Measurements from ENCODE around the gene DLGAP1.
A peak's percentile ranks its signal among the peaks of the same experiment; 100 is the strongest.
"Not testable (repeated sequence)": the region's sequence is repeated elsewhere in the genome, so short reads cannot be mapped to it uniquely, and the experiment has no call there.

The DLGAP1 gene

DNA sequence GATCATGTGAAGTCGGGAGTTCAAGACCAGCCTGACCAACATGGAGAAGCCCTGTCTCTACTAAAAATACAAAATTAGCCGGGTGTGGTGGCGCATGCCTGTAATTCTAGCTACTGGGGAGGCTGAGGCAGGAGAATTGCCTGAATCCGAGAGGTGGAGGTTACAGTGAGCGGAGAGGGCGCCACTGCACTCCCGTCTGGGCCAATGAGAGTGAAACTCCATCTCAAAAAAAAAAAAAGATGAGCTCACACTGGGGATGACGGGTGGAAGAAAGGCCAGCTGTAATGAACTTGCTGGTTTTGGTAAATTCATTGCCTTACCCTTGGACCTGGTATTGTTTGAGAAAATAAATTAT is 847.0 kb downstream of the DLGAP1 start:
- DNase-seq (ENCODE audit: low spot score), result not testable (repeated sequence)

DNA sequence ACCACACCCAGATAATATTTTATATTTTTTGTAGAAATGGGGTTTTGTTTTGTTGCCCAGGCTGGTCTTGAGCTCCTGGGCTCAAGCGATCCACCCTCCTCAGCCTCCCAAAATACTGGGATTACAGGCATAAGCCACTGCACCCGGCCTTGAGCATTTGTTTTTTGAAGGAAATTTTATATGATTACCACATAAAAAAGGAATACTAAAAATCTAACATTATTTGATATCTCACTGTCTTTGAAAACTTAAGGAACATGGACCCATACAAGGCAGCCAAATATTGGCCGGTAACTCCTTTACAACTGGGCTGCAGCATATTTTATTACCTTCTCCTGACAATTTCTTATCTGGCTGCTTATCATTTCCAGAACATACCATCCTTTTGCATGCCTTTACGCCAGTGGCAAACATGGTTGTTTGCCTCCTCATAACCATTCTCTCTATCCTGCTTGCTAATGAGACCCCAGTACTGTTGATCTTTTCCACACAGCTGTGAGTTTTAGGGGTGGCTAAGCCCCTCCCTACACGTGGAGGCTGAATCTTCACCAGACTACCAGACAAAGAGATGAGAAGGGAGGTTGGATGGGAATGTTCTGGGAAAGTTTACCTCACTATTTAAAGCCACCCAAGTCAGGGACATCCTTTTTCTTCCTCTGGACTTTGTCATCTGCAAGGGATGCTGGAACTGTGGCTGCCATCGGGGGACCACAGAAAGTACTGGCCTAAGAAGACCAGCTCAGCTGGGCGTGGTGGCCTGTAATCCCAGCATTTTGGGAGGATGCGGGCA is 847.6 kb downstream of the DLGAP1 start:
- no peak for DNase-seq (ENCODE audit: low spot score)

DNA sequence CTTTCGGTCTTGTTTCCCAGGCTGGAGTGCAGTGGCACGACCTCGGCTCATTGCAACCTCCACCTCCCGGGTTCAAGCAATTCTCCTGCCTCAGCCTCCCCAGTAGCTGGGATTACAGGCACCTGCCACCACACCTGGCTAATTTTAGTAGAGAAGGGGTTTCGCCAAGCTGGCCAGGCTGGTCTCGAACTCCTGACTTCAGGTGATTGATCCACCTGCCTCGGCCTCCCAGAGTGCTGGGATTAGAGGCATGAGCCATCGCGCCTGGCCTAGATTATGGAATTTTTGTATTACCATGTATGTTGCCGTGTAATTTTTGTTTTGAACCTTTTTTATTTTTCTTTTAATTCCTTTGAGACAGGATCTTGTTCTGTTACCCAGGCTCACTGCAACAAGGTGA is 848.2 kb downstream of the DLGAP1 start:
- DNase-seq (ENCODE audit: low spot score), result not testable (repeated sequence)

DNA sequence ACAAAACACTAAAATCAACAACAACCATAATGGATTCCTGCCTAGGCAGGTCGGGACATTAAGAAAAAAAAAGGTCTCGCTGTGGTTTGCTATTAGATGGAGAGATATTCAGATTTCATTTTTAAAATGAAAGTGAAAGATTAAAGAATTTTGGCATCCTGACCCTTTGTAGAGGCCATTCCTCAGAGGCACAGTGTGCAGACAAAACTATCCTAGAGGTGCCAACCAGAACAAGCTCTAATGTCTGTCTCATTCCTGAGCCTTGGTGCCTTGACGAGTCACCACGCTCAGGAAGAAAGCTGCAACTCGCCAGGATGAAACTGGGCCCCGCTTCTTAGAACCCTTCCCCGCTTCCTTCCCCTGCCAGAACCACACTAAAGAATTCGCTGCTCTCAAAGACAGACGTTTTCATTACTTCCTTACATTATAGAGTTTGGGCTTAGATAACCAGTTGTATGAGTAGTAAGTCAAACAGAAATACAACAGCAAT is 849.1 kb downstream of the DLGAP1 start:
- no peak for DNase-seq (ENCODE audit: low spot score)

DNA sequence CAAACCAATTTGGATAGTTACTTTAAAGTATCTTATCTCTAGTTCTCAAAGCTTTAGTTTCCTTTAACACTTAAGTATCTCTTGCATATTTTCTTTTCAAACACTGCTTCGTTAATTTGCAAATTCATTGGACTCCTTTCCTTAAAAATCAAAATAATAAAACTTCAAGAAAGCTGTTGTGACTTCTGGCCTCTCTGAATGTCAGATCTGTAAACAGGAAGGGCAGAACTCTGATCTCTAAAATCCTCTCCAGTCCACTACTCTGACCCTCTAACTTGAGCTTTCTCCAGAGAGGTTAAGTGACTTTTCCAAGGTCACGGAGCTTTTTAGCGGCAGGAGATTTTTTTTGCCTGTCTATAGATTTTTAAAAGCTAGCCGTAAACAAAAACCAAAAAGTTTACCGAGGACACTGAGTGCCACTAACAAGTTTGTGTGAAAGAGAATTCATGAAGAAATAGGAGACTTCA is 849.6 kb downstream of the DLGAP1 start:
- DNase-seq (ENCODE audit: low spot score), result no peak

DNA sequence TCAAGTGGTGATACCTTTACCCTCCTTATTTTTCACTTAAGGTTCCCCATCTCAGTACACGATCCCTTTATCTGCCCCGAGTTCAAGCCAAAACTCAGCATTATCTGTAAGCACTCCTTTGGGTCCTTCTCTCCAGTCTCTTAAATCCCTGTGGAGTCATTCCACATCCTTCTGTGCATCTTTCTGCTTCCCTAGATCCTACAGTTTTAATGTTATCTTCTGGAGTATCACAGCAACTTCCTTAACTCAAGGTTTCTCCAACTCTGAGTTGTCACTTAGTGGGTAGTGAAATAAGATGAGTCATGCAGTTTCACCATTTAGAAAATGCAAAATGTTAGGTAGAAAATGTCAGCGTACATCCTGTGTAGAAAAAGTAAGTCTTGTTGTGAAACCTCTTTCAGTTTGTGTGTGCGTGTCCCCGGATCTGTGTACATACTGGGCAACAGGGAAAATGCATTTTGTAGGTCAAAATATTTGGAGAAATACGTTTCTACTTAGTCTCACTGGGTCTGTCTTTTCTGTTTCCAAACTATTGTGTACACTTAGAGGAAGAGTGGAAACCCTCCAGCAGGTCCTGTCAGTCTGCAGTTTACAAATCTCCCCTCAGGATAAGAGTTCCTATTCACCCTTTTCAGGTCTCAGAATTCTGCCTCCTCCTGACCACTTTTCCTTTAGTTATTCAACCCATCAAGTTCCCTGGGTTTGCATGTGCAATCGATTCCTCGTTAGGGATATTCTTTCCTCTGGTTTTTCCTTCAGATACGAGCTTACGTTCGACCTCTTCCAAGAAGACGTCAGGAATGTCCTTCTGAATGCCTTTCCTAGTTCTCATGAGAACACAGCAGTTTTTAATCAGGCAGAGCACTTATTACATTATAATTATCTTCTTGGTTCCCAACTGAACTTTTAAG is 850.4 kb downstream of the DLGAP1 start:
- DNase-seq (ENCODE audit: low spot score), result no peak

DNA sequence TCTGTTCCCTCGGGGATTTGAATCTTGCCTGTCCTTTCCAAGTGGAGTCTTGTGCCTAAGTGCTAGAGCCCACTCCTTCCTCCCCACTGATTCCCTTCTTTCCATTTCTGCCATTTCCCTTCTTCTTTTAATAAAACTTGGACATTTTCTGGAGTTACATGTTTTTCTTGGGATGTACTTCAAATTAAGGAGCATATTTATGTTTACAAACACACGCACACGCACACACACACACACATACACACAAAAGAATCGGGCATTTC is 850.9 kb downstream of the DLGAP1 start:
- no peak for DNase-seq (ENCODE audit: low spot score)

DNA sequence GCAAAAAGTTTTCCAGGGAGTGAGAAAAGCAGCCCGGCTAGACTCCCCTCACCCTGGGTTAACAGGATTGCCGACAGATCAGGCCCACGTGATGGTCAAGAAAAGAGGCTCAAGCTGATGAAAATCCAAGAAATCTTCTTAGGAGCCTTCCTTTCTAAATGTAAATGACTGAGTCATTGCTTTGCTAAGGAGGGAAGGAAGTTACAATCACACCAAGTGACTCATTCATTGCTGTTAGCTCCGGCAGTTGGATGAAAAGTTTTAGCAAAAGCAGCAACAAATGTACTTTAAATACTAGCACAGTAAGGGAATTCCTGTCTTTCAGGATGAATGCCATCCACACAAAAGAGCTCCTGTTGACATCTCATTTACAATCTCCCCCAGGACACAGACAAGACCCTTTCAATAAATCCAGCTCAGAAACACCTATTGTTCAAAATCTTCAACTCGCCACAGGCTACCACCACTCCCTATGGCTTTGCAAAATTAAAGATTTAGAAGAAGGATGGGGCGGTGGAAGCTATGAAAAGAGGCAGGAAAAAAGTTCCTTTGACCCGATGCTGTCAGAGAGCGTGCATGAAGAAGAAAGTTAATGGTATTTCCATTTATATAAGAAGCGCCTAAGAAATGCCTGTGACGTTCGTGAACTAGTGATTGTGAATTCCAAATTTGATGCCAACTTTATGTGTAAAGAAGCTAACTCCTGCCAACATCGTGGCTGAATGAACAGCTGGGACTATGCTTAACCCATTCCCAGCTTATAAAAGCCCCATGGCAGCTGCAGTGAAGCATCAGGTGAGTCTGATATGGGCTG is 851.5 kb downstream of the DLGAP1 start:
- DNase-seq (ENCODE audit: low spot score), result no peak

DNA sequence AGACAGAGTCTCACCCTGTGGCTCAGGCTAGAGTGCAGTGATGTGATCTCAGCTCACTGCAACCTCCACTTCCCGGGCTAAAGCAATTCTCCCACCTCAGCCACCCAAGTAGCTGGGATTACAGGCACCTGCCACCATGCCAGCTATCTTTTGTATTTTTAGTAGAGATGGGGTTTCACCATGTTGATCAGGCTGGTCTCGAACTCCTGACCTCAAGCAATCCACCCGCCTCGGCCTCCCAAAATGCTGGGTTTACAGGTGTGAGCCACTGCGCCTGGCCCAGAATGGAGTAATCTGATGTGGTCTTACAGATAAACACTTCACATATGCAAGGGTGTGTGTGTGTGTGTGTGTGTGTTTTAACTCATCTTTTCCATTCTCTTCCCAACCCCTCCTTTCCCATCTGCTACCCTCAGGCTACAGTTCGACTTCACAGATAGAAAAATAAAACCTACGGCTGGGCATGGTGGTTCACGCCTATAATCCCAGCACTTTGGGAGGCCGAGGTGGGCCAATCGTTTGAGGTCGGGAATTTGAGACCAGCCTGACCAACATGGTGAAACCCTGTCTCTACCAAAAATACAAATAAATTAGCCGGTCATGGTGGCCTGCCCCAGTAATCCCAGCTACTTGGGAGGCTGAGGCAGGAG is 853.9 kb downstream of the DLGAP1 start:
- not testable (repeated sequence) for DNase-seq (ENCODE audit: low spot score)

DNA sequence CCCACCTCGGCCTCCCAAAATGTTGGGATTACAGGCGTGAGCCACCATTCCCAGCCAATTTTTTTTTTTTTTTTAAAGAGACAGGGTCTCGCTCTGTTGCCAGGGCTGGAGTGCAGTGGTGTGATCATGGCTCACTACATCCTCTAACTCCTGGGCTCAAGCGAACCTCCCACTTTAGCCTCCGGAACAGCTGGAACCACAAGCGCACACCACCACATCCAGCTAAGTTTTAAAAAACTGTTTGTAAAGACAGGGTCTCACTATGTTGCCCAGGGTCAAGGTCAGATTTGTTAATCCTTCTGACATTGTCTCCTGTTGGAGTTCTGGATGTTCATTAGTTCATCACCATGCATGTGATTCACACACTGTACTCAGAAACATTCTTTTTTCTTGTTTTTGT is 855.2 kb downstream of the DLGAP1 start:
- DNase-seq (ENCODE audit: low spot score), result no peak

DNA sequence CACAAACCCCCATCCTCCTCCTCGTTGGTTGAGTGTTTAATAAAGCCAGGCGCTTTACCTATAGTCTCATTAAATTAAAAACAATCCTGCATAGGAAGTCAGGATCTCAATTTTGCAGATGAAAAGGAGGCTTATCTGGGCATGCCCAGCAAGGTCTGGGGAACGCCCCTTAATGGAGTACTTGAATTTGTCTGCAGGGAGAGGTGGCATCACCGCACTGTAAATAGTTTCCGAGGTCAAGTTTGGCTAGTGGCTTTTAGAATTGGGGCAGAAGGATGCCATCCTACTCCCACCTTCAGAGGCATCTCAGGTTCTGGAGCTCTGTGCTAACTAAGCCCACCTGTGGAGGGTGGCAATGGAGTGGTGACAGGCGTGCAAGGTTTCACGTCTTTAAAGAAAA is 855.9 kb downstream of the DLGAP1 start:
- DNase-seq (ENCODE audit: low spot score), result no peak

DNA sequence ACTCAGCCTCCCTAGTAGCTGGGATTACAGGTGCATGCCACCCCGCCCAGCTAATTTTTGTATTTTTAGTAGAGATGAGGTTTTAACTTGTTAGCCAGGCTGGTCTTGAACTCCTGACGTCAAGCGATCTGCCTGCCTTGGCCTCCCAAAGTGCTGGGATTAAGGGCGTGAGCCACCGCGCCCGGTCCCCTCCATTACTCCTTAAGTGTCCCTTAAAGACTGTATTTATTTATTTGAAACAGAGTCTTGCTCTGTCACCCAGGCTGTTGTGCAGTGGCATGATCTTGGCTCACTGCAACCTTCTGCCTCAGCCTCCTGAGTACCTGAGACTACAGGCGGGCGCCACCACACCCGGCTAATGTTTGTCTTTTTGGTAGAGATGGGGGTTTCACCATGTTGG is 856.5 kb downstream of the DLGAP1 start:
- no peak for DNase-seq (ENCODE audit: low spot score)

DNA sequence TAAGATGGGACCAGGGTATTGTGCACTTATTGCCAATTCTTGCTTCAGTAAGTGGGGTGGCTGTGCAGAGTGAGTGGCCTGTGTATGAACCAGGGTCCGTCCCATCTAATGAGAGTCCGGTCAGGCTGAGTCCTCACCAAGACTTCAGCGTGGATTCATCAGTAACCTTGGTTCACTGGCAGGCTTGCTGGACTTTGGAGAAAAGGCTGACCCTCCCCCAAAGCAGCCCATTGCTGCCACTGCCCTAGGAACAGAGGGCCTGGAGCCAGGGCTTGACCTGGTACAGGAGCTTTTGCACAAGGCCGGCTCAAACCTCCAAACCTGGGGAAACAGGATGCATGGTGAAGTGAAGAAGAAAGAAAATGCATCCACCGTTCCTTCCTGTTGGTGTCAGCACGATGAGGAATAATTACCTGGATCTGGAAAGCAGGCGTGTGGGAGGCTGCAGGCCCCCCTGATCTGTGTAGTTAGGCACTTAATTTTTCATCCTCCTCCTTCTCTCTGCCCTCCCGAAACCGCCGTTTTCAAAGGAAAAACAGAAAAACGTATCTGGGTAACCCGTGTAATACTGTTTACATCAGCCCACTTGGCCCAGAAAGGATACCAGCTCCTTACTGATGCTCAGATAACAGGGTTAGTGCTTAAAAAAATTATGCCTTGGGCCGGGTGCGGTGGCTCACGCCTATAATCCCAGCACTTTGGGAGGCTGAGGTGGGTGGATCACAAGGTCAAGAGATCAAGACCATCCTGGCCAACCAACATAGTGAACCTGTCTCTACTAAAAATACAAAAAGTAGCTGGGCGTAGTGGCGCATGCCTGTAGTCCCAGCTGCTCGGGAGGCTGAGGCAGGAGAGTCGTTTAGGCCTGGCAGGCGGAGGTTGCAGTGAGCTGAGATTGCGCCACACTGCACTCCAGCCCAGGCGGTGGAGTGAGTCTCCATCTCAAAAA is 857.4 kb downstream of the DLGAP1 start:
- no peak for DNase-seq (ENCODE audit: low spot score)

DNA sequence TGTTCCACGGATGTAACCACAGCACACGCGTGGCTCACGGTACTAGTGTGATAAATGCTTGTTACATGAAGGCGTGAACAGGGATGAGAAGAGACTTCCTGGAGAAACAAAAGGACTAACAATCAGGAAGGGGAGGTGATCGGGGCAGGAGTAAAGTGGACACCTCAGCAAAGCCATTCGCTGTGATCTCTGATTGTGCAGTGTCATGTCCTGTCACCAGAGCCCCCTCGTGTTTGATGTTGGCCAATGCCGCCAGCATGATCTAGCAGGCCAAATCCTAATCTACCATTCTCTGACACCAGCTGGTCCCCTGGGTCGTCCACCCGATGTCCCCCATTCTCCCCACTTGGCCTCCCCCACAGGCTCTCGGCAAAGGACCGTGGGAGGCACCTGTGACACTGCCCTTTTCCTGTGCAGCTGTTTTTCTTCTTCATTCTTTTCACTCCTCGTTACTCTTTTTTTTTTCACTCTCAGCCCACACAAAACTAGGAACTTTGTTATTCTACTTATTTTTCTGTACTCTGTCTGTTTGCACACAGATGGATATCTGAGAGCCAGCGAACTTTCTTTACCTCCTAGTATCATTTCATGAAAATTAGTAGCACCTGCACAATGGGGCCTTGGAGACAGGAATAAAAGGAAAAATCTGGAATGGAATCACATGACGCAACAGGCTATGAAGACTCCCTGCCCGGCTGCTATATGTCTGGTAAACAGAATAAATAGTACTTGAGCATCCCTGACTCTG is 858.3 kb downstream of the DLGAP1 start:
- peak; percentile 52 for DNase-seq (ENCODE audit: low spot score)

DNA sequence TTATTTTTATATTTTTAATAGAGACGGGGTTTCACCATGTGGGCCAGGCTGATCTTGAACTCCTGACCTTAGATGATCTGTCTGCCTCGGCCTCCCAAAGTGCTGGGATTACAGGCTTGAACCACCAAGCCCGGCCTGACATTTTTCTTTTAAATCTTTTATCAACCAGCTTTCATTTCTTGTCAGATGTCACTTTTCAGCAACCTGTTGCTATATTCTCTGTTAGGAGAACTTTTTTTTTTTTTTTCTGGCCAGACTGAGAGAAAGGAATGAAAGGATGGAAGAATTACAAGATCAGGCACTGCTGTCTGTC is 858.8 kb downstream of the DLGAP1 start:
- DNase-seq (ENCODE audit: low spot score), result no peak

DNA sequence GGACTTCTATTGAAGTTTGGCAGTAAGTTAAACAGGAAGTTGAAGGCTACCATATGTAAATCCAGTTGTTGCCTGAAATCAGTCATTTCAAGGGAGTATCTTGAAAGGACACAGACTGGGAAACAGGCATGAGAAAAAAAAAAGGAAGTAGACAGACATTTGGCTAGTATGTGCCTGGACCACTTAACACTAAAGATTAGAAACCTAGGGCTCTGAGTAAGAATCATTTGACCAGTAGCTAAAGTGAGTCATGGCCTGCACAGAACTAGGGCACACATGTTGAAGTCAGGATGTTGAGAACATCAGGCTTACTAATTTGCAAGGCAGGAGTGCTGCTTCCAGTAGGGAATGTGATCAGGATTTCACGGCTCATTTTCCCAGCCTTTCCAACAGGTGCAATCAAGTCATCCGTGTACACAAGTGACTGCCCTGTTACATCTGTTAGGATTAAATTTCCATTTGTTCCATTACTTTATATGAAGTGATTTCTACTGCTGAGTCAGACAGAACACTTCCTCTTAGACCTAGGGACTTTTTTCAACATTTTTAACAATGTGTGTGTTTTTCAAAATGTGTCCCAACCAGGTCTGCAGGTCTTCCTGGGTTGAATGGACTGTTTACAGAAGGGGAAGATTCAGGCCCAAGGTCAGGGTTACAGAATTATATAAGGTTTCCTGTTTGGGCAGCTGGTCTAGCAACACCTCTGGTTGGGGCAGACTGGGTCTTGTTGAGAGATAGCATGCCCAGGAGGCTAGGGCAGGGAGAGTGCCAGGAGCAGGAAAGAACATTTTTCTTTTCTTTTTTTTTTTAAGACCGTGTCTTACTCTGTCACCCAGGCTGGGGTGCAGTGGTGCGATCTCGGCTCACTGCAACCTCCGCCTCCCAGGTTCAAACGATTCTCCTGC is 859.5 kb downstream of the DLGAP1 start:
- no peak for DNase-seq (ENCODE audit: low spot score)

DNA sequence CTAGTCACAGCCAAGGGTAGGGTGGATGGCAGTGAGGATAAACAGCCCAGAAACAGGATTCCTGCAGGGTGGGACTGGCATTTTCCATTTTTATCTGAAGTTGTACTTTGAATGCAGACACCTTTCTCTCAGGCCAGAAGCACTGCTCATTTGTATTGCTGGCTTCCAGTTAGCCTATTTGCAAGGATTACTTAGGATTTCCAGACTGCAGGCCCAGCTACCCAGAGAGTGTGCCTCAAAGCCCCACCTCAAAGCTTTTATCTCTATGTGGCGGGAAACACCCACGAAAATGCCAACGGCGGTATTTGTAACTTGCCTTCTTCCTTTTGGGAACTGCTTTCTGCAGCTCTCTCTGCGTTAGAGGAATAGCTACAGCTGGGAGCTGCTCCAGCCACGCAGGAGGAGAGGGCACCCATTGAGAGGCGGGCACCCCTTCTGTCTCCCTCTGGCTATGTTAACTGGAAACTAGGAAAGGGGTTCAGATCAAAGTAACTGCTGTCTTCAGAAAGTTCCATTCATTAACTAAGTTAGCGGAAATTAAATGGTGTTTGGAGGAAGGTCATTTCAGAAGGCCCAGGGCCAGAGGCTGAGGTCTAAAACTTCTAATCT is 860.2 kb downstream of the DLGAP1 start:
- DNase-seq (ENCODE audit: low spot score), result no peak
